Measurements from ENCODE around the gene LTB4R2.

- TF ChIP-seq POLR2A (IDR thresholded peaks at IDR 0.05) (no peak), CTCF (IDR thresholded peaks at IDR 0.05) (no peak), POLR2AphosphoS5 (IDR thresholded peaks at IDR 0.05) (no peak)
These were observed 31.5 kb upstream of the LTB4R2 start for GRCh38 chr14:24278424-24278823.

Data from prostate gland (tissue), 2 donors.